ENCODE measurements around the gene LINC01488. TPM values are rescaled to one million over a fixed set of nuclear protein-coding genes. Genes with fewer than 3 reads are reported as not detected.

The LINC01488 gene
- total RNA-seq, 4 donors from 2014 or later = not detected

DNA sequence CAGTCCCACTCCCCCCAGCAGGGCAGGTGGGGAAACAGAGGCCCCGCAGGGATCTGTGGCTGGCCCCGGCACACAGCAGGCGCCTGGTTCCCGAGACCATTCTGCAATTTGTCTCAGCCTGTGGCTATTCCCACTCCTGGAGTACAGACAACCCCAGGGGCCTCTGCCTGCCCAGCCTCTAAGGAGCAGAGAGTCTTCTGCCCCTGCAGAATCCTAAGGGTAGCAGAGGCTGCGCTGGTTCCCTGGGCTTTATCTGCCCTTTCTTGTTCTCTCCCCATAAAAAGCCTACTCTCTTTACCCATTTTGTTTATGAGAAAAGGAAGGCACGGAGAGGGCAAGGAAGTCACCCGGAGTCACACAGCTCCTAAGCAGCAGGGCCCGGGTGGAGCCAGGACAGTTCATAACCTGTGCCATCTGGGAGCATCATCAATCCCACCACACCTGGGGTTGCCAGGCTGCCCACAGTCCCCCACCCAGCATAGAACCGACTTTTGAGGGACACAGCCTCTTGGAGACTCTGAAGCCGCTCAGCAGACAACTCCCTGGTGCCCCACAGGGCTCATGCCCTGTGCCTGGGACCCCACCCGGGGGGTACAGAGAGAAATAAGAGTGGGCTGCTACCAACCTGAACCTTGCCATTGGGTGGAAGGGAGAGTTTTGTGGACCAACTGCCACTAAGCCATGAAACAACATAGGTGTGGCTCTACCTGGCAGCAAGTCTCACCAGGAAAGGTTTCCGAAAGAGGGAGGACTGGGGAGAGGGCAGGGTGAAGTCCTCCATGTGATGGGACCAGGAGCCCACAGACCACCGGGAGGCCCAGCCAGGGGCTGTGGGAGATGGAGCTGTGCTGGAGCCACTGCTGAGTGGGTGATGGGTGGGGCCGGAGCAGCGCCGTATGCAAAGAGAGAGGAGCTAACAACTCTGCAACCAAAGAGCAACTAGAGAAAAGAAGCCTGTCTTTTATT, 17.2 kb upstream of the LINC01488 start:
- no peaks in the 10 kb centered on the region for H3K36me3 ChIP-seq
- no peak for DNase-seq
- TF ChIP-seq, protein P1, sequence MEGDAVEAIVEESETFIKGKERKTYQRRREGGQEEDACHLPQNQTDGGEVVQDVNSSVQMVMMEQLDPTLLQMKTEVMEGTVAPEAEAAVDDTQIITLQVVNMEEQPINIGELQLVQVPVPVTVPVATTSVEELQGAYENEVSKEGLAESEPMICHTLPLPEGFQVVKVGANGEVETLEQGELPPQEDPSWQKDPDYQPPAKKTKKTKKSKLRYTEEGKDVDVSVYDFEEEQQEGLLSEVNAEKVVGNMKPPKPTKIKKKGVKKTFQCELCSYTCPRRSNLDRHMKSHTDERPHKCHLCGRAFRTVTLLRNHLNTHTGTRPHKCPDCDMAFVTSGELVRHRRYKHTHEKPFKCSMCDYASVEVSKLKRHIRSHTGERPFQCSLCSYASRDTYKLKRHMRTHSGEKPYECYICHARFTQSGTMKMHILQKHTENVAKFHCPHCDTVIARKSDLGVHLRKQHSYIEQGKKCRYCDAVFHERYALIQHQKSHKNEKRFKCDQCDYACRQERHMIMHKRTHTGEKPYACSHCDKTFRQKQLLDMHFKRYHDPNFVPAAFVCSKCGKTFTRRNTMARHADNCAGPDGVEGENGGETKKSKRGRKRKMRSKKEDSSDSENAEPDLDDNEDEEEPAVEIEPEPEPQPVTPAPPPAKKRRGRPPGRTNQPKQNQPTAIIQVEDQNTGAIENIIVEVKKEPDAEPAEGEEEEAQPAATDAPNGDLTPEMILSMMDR (IDR thresholded peaks at IDR 0.05) = no peak
- TF ChIP-seq POLR2A (IDR thresholded peaks at IDR 0.05) = no peak
- H3K4me1 ChIP-seq = peaks cover 0 to 18% (median 2%) of the 10 kb centered on the region in 4 donors
- peaks cover 0 to 7% (median 0%) of the 10 kb centered on the region in 4 donors for H3K9me3 ChIP-seq
- H3K4me3 ChIP-seq = no peak overlapping the region
- H3K27ac ChIP-seq = peak overlapping the region in 2 of 4 donors; percentile 18 to 25
- H3K27me3 ChIP-seq = no peaks in the 10 kb centered on the region

DNA sequence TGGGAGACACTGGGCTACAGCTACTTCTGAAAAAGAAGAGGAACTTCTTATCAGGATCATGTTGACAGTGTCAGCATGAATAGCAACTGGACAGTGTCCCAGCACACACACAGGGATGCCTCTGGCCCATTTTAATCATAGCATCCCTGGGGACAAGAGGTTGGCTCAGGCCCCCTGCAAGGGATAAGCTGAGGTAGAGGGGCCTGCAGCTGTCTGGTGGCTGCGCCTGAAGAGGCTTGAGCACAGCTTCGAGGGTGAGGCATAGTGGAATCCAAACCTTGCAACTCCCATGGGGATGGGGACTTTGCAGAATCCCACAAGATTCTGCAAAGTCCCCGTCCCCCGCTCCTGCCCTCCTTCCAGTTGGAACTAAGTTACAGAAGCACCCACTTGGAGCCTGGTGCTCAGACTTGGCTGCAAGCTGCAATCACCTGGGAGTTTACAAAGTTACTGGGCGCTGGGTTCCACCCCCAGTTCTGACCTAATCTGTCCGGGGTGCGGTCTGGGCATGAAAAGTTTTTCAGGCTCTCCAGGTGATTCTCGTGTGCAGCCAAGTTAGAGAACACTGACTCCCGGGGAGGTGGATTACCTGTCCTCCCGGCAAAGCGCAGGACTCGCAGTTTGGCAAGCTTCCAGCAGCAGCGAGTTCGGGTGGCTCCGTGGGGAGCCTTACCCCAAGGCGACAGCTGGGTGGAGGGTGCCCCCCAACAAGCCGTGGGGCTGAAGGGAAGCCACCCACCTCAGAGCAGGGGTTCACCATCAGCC, 16.0 kb upstream of the LINC01488 start:
- Histone ChIP-seq H3K36me3 (no peaks in the 10 kb centered on the region), H3K9me3 (peaks cover 0 to 6% (median 0%) of the 10 kb centered on the region in 4 donors), H3K27me3 (no peaks in the 10 kb centered on the region), H3K4me1 (peaks cover 0 to 26% (median 2%) of the 10 kb centered on the region in 4 donors), H3K4me3 (no peak overlapping the region), H3K27ac (peak overlapping the region in 1 of 4 donors; percentile 25)
- DNase-seq = no peak
- TF ChIP-seq POLR2A (IDR thresholded peaks at IDR 0.05) = no peak
- TF ChIP-seq, protein P1 (IDR thresholded peaks at IDR 0.05) = no peak

DNA sequence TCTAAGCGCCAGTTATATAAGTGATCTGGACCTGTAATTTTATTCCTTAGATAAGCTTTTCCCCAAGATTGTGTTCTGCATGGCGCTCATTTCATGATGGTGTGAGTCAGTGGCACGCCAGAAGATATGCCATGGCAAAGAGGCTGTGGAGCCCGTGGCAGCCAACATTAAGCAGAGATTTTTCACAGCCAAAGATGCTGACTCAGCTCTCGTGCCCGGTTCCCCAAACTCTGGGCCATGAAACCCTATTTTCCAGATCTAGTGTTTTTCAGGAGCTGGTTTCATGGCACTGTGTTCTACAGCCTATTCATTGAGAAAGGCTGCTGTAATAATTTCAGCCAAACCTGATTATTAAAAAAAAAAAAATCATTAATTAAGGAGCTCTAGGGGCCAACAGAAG, 15.4 kb upstream of the LINC01488 start:
- Histone ChIP-seq H3K36me3 (no peaks in the 10 kb centered on the region), H3K27me3 (no peaks in the 10 kb centered on the region), H3K4me3 (no peak overlapping the region), H3K27ac (no peak overlapping the region), H3K9me3 (no peaks in the 10 kb centered on the region), H3K4me1 (peaks cover 0 to 32% (median 2%) of the 10 kb centered on the region in 4 donors)
- no peak for TF ChIP-seq POLR2A (IDR thresholded peaks at IDR 0.05)
- TF ChIP-seq, protein P1 (IDR thresholded peaks at IDR 0.05) = no peak
- DNase-seq = no peak

DNA sequence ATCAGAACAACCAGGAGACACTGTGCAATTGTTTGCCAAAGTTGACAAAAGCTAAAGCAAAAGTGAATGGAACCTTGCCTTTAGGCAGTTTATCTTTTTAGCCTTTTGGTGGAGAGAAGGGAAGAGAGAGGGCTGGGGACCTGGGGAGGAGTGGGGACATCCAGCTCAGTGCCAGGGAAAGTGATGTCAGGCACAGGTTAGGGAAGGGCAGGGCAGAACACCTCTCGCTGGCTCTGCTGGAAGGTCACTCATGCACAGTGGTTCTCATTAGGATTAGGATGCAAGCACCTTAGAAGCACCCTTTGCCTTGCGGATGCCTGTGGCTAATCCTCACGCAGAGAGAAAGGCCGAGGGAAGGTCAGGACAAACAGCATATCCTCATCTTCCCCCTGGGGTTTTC, 14.3 kb upstream of the LINC01488 start:
- TF ChIP-seq, protein P1 (IDR thresholded peaks at IDR 0.05) = no peak
- TF ChIP-seq POLR2A (IDR thresholded peaks at IDR 0.05) = no peak
- H3K27ac ChIP-seq = no peak overlapping the region

DNA sequence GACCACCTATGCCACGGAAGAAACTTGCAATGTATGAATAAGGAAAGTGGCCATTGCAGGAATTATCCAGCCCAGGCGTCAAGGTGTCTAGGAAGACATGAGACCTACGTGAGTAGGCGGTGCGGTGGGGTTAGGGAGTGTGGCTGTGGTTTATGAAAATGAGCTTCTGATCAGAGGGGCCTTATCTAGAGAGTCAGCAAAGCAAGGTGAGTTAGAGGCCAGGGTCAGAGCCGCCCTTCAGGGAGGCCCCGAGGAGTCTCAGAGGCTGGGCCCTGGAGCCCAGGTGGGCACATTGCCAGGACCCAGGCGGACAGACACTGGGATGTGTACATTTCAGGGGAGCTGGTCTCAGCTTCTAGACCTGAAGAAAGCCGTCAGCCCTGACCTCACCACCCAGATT, 13.8 kb upstream of the LINC01488 start:
- Histone ChIP-seq H3K36me3 (no peaks in the 10 kb centered on the region), H3K9me3 (no peaks in the 10 kb centered on the region), H3K4me1 (peaks cover 0 to 28% (median 2%) of the 10 kb centered on the region in 4 donors), H3K27me3 (no peaks in the 10 kb centered on the region), H3K4me3 (no peak overlapping the region), H3K27ac (no peak overlapping the region)
- TF ChIP-seq, protein P1 (IDR thresholded peaks at IDR 0.05) = no peak
- TF ChIP-seq POLR2A (IDR thresholded peaks at IDR 0.05) = no peak
- DNase-seq = no peak

More for the DNA sequence above, 14.3 kb upstream of the LINC01488 start:
- no peak for DNase-seq
- H3K9me3 ChIP-seq = no peaks in the 10 kb centered on the region
- no peaks in the 10 kb centered on the region for H3K36me3 ChIP-seq
- no peaks in the 10 kb centered on the region for H3K27me3 ChIP-seq
- no peak overlapping the region for H3K4me3 ChIP-seq
- peaks cover 0 to 32% (median 2%) of the 10 kb centered on the region in 4 donors for H3K4me1 ChIP-seq

Data from Peyer's patch (tissue), 4 donors.